ENCODE measurements around the gene TMEM63C. TPM values are rescaled to one million over a fixed set of nuclear protein-coding genes. Genes with fewer than 3 reads are reported as not detected.
A peak's percentile ranks its signal among the peaks of the same experiment; 100 is the strongest.

Gene TMEM63C
- total RNA-seq, 1 donor from 2014 or later: not detected

DNA sequence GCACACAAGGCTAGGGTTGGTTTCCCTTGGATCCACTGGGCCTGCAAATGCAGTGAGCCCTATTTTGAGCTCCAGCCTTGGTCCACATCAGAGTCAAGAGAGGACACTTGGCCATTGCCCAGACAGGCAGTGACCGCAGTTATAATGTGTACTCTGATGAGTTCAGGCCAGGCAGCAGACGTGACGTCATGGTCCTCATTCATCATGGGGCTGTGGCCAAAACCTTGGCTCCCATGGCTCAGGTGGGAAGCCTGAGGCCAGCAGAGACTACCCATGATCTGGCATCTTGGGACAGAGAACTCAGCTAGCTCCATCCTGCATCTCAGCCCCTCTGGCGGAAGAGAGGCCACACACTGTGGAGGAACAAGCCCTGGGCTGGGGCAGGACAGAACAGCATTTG lies 16.4 kb downstream of the TMEM63C start:
- DNase-seq (ENCODE audit: low read depth, low spot score): no peak

- DNase-seq (ENCODE audit: low read depth, low spot score): no peak
Measured at GRCh38 chr14:77198561-77198960, 17.0 kb downstream of the TMEM63C start.

- DNase-seq (ENCODE audit: low read depth, low spot score): no peak
Measured at GRCh38 chr14:77199590-77199989, 18.0 kb downstream of the TMEM63C start.

DNA sequence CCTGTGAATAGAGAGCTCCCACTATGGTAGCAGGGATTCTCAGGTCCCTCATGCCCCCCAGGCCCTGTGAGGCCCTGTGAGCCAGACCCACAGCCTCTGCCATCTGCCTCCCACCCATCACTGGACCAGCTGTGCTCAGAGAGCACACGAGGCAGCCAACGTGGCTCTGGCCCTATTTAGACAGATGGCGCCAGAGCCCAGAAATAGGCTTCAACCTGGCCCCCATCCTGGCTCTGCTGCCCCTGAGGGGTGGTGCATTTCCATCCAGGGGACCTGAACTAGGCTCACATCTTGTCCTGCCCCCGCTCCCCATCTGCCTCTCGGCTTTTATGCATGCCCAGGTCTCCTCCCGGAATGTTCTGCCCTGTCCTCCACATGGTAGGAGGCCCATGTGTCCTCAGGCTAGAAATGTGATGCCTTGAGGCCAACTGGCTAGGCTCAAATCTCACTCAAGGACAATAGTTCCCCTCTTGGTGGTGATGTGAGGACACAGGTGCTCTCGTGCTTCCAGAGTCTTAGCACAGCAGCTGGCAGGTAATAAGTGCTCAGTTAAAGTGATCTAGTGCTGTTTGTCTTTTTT lies 18.9 kb downstream of the TMEM63C start:
- no peak for DNase-seq (ENCODE audit: low read depth, low spot score)

- no peak for DNase-seq (ENCODE audit: low read depth, low spot score)
Measured at GRCh38 chr14:77201696-77202095, 20.1 kb downstream of the TMEM63C start.

DNA sequence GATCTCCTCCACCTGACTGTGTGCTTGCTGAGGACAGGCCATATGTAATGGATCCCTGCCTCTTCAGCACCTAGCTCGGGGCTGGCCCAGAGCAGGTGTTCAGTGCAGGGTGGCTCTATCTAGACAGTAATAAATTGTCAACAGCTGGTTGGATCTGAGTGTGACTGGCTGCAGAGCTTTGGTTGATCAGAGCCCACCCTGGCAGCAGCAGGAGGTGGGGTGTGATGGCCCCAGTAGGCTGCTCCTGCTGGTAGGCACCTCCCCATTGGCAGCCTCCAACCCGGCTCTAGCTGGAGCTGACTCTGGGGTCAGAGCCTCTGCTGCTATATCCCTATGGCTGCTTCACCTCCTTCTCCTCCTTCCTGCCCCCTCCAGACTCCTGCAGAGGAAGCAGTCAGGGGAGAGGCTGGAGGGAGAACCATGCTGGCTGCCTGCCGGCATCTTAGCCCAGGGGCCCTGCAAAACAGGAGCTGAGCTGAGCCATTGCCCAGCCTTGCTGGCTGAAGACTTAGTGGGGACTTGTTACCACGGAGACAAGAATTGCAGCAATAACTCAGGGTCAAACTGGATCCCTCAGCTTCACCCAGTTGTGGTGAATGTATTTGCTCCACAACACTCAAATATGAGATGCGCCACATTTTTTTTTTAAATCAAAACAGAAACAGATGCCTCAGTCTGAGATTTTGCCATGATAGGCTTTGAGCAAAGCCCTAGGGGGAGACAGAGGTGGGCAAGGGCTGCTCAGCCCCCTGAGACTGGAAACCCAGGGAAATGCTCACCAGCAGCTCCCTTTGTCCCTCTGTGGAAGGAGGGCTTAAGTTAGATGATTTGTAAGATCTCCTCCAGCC lies 22.2 kb downstream of the TMEM63C start:
- DNase-seq (ENCODE audit: low read depth, low spot score): no peak

GRCh38 chr14:77204459-77204771 lies 22.8 kb downstream of the TMEM63C start:
- DNase-seq (ENCODE audit: low read depth, low spot score): no peak

DNA sequence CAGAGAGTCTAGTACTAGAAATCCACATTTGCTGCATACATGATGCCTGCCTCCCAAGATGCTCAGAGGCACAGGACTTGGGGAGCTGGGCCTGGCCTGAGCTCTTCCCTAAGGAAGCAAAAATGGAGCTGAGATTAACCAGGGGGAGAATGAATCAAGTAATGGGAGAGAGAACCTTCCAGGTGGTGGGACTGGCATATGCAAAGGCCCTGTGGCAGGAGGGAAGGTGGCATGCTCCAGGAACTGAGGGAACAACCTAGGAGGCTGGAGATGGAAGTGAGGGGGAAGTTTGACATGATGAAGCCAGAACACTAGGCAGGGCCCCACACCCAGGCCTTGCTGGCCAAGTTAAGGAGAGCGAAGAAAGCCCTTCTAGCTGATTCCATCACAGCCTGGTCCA lies 23.3 kb downstream of the TMEM63C start:
- DNase-seq (ENCODE audit: low read depth, low spot score): no peak

GRCh38 chr14:77205566-77205965 lies 24.0 kb downstream of the TMEM63C start:
- no peak for DNase-seq (ENCODE audit: low read depth, low spot score)

DNA sequence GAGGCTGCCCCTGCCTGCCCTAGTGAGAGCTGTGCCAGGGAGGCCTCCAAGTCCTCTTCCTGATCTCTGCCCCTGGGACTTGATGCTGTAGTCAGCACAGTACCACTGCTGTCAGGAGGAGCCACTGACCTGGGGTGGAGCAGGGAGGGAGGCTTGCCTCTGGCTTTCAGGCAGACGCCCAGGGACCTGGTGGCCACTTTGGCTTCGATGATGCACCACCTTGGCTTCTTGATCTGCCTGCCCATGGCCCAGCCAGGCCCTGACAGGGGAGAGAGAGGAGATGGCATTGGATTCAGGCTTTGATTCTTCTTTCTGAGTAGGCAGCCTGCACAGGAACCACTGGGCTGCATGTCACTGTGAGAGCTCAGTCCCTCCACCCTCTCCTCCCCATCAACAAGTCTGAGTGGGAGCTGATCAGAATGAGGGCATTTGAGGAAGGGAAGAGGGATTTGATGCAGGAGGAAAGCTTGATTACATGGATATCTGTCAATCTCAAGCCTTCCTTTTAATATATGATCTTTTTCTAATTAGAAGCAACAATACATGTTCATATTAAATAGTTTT lies 24.7 kb downstream of the TMEM63C start:
- DNase-seq (ENCODE audit: low read depth, low spot score): no peak

GRCh38 chr14:77206877-77207389 lies 25.3 kb downstream of the TMEM63C start:
- no peak for DNase-seq (ENCODE audit: low read depth, low spot score)

GRCh38 chr14:77208291-77208978 lies 26.8 kb downstream of the TMEM63C start:
- DNase-seq (ENCODE audit: low read depth, low spot score): peak; percentile 24

DNA sequence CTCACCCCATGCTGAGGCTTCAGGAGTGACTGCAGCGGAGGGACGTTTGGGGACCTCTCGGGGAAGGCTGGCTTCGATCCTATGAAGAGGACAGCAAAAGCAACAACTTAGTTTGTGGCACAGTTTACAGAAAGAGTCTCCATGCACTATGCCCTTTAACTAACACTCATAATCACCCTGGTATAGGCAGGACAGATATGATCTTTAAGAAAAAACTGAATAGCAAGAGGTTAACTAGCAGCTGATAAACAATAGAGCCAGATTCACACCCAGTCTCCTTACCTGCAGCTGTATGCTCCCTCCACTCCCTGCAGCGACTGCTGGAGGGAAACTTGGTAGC lies 27.4 kb downstream of the TMEM63C start:
- no peak for DNase-seq (ENCODE audit: low read depth, low spot score)

DNA sequence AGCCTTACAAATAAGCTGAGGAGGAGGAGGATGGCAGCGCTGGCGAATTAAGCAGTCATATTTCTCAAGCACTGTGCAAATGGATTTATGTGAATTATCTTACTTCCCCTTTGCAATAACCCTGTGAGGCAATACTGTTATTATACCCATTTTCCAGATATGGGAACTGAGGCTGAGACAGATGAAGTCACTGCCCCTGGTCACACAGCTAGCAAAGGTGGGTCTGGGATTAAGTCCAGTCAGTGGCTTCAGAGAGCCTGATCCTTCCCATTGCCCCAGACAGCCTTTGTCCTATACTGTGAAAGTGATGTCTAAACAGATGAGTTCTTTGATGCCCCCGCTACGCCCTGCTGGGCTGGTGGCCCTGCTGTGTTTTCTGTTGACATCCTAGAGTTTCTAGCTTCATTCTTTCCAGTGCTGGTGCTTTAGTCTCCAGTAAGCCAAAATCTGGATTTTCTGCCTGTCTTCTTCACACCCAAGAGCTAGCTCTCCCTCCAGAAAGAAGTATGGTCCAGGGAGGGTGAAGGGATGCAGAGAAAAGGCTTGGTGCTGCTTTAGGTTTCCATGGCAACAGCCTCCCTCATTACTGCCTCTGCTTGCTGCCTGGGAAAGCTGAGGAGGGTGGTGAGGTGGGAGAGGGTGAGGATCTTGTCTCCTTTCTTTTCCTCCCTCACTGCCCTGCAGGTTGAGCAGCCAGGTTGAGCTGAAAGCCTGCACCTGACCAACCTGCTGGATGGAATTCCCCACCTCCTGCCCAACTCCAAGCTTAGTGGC lies 30.7 kb downstream of the TMEM63C start:
- DNase-seq (ENCODE audit: low read depth, low spot score): no peak

GRCh38 chr14:77212943-77213678 lies 31.5 kb downstream of the TMEM63C start:
- no peak for DNase-seq (ENCODE audit: low read depth, low spot score)

- DNase-seq (ENCODE audit: low read depth, low spot score): no peak
Measured at GRCh38 chr14:77213679-77214016, 32.0 kb downstream of the TMEM63C start.

- DNase-seq (ENCODE audit: low read depth, low spot score): no peak
Measured at GRCh38 chr14:77214216-77214615, 32.6 kb downstream of the TMEM63C start.

DNA sequence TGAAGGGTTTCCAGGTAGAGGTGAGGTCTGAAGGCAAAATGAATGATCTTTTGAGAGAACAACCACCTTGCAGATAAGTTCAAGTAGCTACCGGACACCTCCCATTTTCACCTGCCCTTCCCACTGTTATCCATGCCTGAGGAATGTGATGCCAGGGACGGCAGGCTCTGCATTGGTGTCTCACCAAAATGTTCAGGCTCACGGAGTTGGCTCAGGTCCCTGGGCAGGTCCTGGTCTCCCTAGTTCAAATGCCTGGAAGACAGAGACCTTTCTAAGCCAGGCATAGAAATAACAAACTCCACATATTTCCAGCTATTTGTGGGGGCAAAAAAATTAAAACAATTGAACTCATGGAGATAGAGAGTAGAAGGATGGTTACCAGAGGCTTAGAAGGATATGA lies 36.0 kb downstream of the TMEM63C start:
- no peak for DNase-seq (ENCODE audit: low read depth, low spot score)

GRCh38 chr14:77219591-77219990 lies 38.0 kb downstream of the TMEM63C start:
- no peak for DNase-seq (ENCODE audit: low read depth, low spot score)

GRCh38 chr14:77220246-77221017 lies 38.8 kb downstream of the TMEM63C start:
- no peak for DNase-seq (ENCODE audit: low read depth, low spot score)

Measured in pulmonary artery endothelial cell (primary cell).